GM12878 (cell line): ENCODE results near the gene SPOP. TPM values are rescaled to one million over a fixed set of nuclear protein-coding genes. Genes with fewer than 3 reads are reported as not detected.

ENCODE experiments used
- BRCA1 ChIP-seq: IDR thresholded peaks from 2 replicates; pipeline ENCODE4 v1.6.1; 2011; ENCODE audit warnings: low read depth, low read length, improper control_type of control experiment
- CBX3 ChIP-seq: fragments of 200-600 bp; sonication (generic); IDR thresholded peaks from 2 replicates; pipeline ENCODE4 v1.6.1; 2016; ENCODE audit warnings: low read depth, borderline replicate concordance
- EP300 ChIP-seq, 2 experiments: fragments of 150-350 bp in 1 of 2; IDR thresholded peaks; 2 replicates each; pipeline ENCODE4 v1.6.1; 2011 to 2012; ENCODE audit warnings: low read depth in 2 of 2, low read length in 2 of 2, borderline replicate concordance in 1 of 2, improper control_type of control experiment in 1 of 2, inconsistent platforms in 1 of 2; ENCODE audit not compliant: control insufficient read depth in 1 of 2
- FOXK2 ChIP-seq: fragments of 450-650 bp; IDR thresholded peaks from 2 replicates; pipeline ENCODE4 v1.6.1; 2017; ENCODE audit warnings: mild to moderate bottlenecking, moderate library complexity
- HDGF ChIP-seq: fragments of 450-650 bp; IDR thresholded peaks from 2 replicates; pipeline ENCODE4 v1.6.1; 2016; ENCODE audit warnings: antibody characterized with exemption
- HSF1 ChIP-seq: fragments of 150-350 bp; IDR thresholded peaks from 2 replicates; pipeline ENCODE4 v1.6.1; 2014; ENCODE audit warnings: mild to moderate bottlenecking, low read depth, low read length
- IKZF2 ChIP-seq, 2 experiments: fragments of 450-650 bp; IDR thresholded peaks; 2 replicates each; pipeline ENCODE4 v1.6.1; 2017; ENCODE audit warnings: mild to moderate bottlenecking in 2 of 2, moderate library complexity in 2 of 2
- LARP7 ChIP-seq: fragments of 450-650 bp; IDR thresholded peaks from 2 replicates; pipeline ENCODE4 v1.6.1; 2017; ENCODE audit warnings: mild to moderate bottlenecking
- MXI1 ChIP-seq: fragments of 150-350 bp; IDR thresholded peaks from 2 replicates; pipeline ENCODE4 v1.6.1; 2011; ENCODE audit warnings: low read depth, mild to moderate bottlenecking, inconsistent platforms, low read length, improper control_type of control experiment
- NFXL1 ChIP-seq: fragments of 450-650 bp; IDR thresholded peaks from 2 replicates; pipeline ENCODE4 v1.6.1; 2017; ENCODE audit warnings: antibody characterized with exemption, mild to moderate bottlenecking, borderline replicate concordance
- NR2C1 ChIP-seq: fragments of 450-650 bp; IDR thresholded peaks from 2 replicates; pipeline ENCODE4 v1.6.1; 2017; ENCODE audit warnings: antibody characterized with exemption, mild to moderate bottlenecking, moderate library complexity
- PAX8 ChIP-seq: fragments of 450-650 bp; IDR thresholded peaks from 2 replicates; pipeline ENCODE4 v1.6.1; 2017; ENCODE audit warnings: mild to moderate bottlenecking, moderate library complexity
- POLR2A ChIP-seq: IDR thresholded peaks from 2 replicates; pipeline ENCODE4 v1.6.1; 2011; ENCODE audit warnings: low read depth, mild to moderate bottlenecking, low read length
- POU2F2 ChIP-seq: IDR thresholded peaks from 3 replicates; pipeline ENCODE4 v1.6.1; 2011; ENCODE audit warnings: low read depth, mild to moderate bottlenecking, low read length, borderline replicate concordance
- SRF ChIP-seq, 2 experiments: IDR thresholded peaks; 2 replicates each; pipeline ENCODE4 v1.6.1; 2011; ENCODE audit warnings: low read depth in 2 of 2, low read length in 2 of 2, mild to moderate bottlenecking in 1 of 2, moderate library complexity in 1 of 2
- SUPT20H ChIP-seq: IDR thresholded peaks from 2 replicates; pipeline ENCODE4 v1.6.1; 2011; ENCODE audit warnings: low read depth, mild to moderate bottlenecking, low read length, moderate library complexity, borderline replicate concordance; ENCODE audit not compliant: control insufficient read depth
- TAF1 ChIP-seq: IDR thresholded peaks from 2 replicates; pipeline ENCODE4 v1.6.1; 2011; ENCODE audit warnings: mild to moderate bottlenecking, low read depth, low read length, borderline replicate concordance
- TARDBP ChIP-seq: IDR thresholded peaks from 2 replicates; pipeline ENCODE4 v1.6.1; 2016; ENCODE audit warnings: borderline replicate concordance
- YY1 ChIP-seq: IDR thresholded peaks from 2 replicates; pipeline ENCODE4 v1.6.1; 2011; ENCODE audit warnings: low read depth, mild to moderate bottlenecking, low read length
- ZBTB33 ChIP-seq: fragments of 450-650 bp; IDR thresholded peaks from 2 replicates; pipeline ENCODE4 v1.6.1; 2017; ENCODE audit warnings: mild to moderate bottlenecking
- ZBTB40 ChIP-seq: fragments of 450-650 bp; IDR thresholded peaks from 2 replicates; pipeline ENCODE4 v1.6.1; 2016; ENCODE audit warnings: mild to moderate bottlenecking, moderate library complexity, borderline replicate concordance
- ZNF207 ChIP-seq: fragments of 450-650 bp; IDR thresholded peaks from 2 replicates; pipeline ENCODE4 v1.6.1; 2014; ENCODE audit warnings: antibody characterized with exemption, mild to moderate bottlenecking, borderline replicate concordance
- ZNF24 ChIP-seq: fragments of 450-650 bp; IDR thresholded peaks from 2 replicates; pipeline ENCODE4 v1.6.1; 2017; ENCODE audit warnings: antibody characterized with exemption, mild to moderate bottlenecking
- ZZZ3 ChIP-seq: IDR thresholded peaks from 2 replicates; pipeline ENCODE4 v1.6.1; 2011; ENCODE audit warnings: low read depth; ENCODE audit not compliant: control insufficient read depth, insufficient read length
- polyA plus RNA-seq, 11 experiments: library from polyadenylated mRNA; depleted of rRNA in 4 of 11; unstranded in 6 of 11; stranded (reverse) in 5 of 11; fragments of >200 nt; fragmentation: Nextera tagmentation in 4 of 11; fragmentation: Illumina TruSeq in 1 of 11; extraction: Ambion mirVana in 4 of 11; extraction: Trizol in 1 of 11; gene quantifications; 1 replicate in 1 of 11; 2 replicates in 10 of 11; pipeline versions ENCODE4 v1.2.1 to v1.2.3, GENCODE V29; 2011 to 2016; ENCODE audit warnings: inconsistent platforms in 2 of 11, missing spikeins in 2 of 11, low read depth in 1 of 11
- total RNA-seq, 4 experiments: library from RNA; depleted of rRNA in 3 of 4; stranded (reverse); fragments of >200 nt in 3 of 4; fragmentation: Illumina TruSeq in 1 of 4; extraction: Trizol in 1 of 4; gene quantifications; 2 replicates each; pipeline versions ENCODE4 v1.2.1 to v1.2.3, GENCODE V29; 2013 to 2021

SPOP gene
- total and polyA plus RNA-seq, 10 of the 15 experiments (the other 5 are each of a cell fraction or from before 2014, with no cell fraction given), result 35.1 to 80.4 (median 44.7) TPM

- TF ChIP-seq HSF1 (no peak), ZNF207 (no peak), ZBTB40 (no peak), ZNF24 (no peak), TAF1 (0 out of 2 replicates have a peak, but pooled peaks have one; percentile 48), ZBTB33 (no peak), POLR2A (peak; percentile 90), IKZF2 (IDR thresholded peaks at IDR 0.05) (peak; percentile 44 to 69; a peak in 3 of 4 replicates), ZZZ3 (no peak), YY1 (peak; percentile 74), TARDBP (no peak), POU2F2 (peak; percentile 65; the same call in 1 of the 3 replicates), NR2C1 (no peak), BRCA1 (no peak), FOXK2 (peak; percentile 71), EP300 (IDR thresholded peaks at IDR 0.05; ENCODE audit: borderline replicate concordance in 1 of 2, control insufficient read depth in 1 of 2, low read depth in 2 of 2, low read length in 2 of 2) (0 out of 4 replicates have a peak, but pooled peaks of 1 of the 2 experiments have one; percentile 51), MXI1 (no peak; the same call in 1 of the 2 replicates), NFXL1 (no peak), CBX3 (no peak), PAX8 (no peak), SUPT20H (no peak), HDGF (peak; percentile 100), SRF (IDR thresholded peaks at IDR 0.05; ENCODE audit: low read depth in 2 of 2, low read length in 2 of 2) (no peak), LARP7 (no peak)
These were observed at the start of gene SPOP (continued) for GRCh38 chr17:49677933-49678847.
